NOMO-1 treated with dmso at 0.1 percent for 144 hours (cell line): ENCODE data around the gene PSMD5.
"Not testable (repeated sequence)": the region's sequence is repeated elsewhere in the genome, so short reads cannot be mapped to it uniquely, and the experiment has no call there.

Source experiments
- DNase-seq: peaks from one replicate; lab custom pipeline; 2025; ENCODE audit not compliant: unreplicated experiment; lab: John Stamatoyannopoulos, UW

The PSMD5 gene

GRCh38 chr9:120807607-120808379 is 34.9 kb downstream of the PSMD5 start:
- no peak for DNase-seq

DNA sequence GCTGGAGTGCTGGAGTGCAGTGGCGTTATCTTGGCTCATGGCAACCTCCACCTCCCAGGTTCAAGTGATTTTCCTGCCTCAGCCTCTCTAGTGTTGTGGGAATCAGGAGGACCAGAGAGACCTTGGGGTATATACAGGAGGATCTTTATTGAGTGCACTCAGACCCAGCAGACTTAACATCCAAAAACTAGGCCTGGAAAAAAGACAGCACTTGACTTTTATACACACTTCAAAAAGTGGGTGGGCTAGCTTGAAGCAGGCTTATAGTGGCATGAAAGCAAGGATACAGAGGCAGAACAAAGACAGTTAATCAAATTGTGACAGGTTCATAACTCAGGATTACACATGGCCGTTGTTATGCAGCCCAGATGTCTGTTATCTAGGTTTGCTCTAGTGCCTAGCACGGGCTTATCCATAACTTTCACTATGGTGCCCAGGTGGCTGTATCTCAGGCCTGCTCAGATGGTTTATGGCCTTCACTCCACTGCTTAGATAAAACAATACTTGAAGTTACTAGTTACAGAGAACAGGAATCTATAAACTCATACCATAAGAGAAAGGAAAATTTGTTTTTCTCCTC is 37.8 kb downstream of the PSMD5 start:
- not testable (repeated sequence) for DNase-seq

GRCh38 chr9:120801441-120801840 is 41.3 kb downstream of the PSMD5 start:
- DNase-seq, result no peak

DNA sequence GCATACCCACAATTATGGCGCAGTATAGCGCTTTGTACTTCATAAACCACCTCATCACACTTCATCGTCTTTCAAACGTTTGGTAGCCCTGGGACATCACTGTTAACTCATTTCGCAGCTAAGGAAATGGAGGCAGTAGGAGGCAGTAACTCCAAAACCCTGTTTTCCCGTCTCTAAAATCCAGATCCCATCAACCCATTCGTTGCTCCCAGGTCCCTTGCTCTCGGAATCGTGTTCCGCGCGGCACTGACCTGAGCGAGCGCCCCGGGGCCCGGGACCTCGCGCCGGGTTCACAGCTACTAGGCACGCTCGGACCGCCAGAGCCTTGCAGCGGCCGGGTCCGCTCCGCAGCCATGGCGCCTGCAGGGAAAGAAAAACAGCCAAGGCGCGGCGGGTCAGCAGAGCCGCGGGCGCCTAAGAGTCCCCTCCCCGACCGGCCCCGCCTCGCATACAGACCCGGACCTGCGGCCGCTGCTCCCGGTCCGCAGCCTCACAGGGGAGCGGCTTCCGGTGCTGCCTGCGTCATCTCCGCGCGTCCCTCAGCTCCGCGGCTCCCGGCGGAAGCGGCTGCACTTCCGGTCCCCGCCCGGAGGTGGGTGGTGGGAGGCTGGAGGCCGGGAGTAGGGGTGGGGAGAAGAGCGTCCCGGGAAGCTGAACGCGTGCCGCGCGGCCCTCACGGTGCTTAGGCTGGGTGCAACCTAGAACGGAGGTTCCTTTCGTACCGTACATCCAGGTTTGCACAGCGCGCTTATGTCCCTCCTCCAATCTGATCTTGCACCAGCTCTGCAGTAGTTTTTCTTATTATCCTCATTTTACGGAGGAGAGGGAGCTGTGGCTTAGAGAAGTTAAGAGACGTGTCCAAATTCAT is 49.6 kb downstream of the PSMD5 start, which contains the start of gene FBXW2:
FBXW2 (minus strand) TSS at position 519 of the 868 bp plus-strand sequence. CDS start 5,158 bp downstream, outside the sequence.
- DNase-seq, result peak; percentile 63

- DNase-seq, result no peak
Measured at GRCh38 chr9:120791161-120791560, 51.6 kb downstream of the PSMD5 start.

DNA sequence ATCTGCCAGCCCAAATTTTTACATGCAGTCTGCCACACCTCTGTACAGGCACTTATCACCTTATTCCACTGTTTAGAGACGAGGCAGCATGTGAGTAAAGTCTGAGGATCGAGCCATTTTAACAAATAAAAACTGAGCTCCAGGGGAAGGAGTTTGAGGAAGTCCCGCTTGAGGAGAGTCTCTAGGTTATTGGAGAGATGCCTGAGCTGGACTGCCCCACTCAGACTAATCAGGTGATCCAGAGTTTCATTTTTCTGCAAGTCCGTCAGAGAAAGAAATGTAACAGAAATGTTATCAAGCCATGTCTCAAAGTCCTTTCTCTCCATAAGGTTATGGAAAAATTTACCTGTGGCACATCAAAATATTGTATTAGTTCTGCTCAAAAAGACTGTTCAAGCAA is 54.8 kb downstream of the PSMD5 start:
- no peak for DNase-seq

DNA sequence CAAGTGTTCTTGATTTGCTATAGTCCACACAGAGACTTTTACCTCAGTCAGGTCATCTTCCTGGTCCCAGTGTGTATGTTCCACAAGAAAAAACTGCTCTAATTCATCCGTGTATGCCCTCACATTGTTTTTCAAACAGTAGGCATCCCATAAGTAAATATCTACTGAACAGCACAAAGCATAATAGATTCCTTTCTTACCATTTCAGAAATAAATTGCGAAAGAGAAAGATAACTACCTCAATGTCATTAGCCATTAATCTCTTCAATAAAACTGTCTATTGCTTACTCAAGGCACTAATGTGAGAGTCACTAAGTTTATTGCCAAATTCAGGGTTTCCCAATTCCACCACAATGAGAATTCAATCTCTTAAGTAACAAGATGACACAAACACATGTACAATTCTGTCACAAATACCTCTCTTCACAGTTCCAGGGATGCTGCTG is 59.1 kb downstream of the PSMD5 start:
- DNase-seq, result peak; percentile 66

- no peak for DNase-seq
Measured at GRCh38 chr9:120781236-120781635, 61.5 kb downstream of the PSMD5 start.

- no peak for DNase-seq
Measured at GRCh38 chr9:120780367-120780766, 62.4 kb downstream of the PSMD5 start.

DNA sequence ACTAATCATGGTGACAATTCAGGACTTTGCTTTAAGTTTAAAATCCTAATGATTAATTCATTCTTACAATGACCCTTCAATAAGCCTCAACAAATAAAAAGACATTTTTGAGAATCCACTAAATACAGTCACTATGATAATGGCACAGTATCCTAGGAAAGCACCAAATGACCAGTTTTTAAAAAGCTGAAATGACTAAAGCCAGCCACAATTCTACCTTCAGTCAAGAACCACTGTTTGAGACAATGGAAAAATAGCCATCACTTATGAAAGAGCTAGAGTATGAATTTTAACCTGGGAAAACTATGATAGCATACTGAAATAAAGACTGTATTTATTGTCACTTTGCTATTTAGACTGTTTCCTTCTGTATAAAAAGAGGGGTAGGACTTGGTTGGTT is 63.5 kb downstream of the PSMD5 start:
- no peak for DNase-seq

GRCh38 chr9:120778758-120779157 is 64.0 kb downstream of the PSMD5 start:
- no peak for DNase-seq

DNA sequence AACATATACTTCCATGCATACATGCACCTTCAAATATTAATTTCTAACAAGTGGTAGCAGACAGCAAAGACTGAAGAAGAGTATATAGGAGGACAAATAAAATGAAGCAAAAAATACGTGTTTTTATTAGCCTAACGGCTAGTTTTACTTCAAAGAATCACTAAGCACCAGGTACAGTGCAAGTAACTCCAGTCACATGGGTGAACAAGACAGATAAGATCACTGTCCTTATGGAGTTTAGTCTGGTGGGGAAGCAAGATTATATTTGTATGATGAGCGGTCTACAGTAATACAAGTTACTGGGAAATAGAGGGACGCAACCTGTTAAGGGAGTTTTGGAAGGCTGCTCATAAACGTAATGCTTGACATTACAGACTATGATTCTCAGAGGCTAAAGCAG is 65.5 kb downstream of the PSMD5 start:
- DNase-seq, result no peak

GRCh38 chr9:120776788-120777187 is 65.9 kb downstream of the PSMD5 start:
- DNase-seq, result no peak

- no peak for DNase-seq
Measured at GRCh38 chr9:120775859-120776258, 66.9 kb downstream of the PSMD5 start.

DNA sequence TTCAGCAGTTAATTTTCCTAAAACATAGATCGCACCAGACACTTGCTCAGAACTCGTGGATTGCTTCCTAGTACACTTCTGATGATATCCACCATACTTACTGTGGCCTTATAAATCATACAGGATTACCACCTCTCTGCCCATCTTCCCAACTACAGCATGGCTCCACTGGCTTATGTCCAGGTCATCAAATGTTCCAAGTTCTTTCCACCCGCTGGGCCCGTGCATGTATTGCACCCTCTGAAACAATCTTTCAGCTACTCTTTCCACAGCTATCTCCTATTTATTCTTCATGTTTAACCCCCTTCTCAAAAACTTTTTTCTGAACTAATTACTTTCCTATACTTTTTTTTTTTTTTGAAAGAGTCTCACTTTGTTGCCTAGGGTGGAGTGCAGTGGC is 68.0 kb downstream of the PSMD5 start:
- DNase-seq, result no peak

DNA sequence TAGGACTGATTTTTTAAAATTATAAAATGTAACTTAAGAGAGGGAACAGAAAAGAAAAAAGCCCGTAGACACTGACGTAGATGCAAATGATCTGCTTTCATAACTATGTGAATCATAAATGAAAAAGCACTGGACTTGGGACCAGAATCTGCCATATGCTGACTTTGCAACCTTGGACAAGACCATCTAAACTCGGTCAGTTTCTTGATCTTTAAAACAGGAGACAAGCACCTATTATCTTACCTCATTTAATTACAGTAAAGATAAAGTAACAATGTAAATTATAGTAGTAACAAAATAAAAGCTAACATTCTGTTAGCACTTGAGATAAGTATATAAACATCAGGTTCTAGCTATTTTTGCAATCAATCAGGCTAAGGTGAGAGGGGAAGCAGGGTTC is 69.5 kb downstream of the PSMD5 start:
- DNase-seq, result no peak

GRCh38 chr9:120770931-120771330 is 71.8 kb downstream of the PSMD5 start:
- DNase-seq, result no peak

DNA sequence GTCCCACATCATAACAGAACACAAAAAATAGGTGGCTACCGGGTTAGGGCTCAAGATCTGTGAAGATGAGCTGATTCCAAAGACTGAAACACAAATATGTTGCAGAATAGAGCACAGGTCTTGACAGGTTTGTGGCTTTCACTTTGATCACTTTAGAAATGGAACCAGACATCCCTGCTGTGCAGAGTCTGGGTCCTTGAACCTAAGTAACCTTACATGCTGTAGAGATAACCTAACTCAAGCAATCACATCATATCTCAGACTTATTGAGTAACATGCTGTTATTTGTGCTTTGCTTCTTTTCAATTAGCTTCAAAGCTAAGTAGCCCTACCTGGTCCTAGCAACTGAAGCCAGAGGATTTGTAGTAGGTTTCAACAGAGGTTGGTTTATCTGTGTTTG is 73.8 kb downstream of the PSMD5 start:
- DNase-seq, result no peak

DNA sequence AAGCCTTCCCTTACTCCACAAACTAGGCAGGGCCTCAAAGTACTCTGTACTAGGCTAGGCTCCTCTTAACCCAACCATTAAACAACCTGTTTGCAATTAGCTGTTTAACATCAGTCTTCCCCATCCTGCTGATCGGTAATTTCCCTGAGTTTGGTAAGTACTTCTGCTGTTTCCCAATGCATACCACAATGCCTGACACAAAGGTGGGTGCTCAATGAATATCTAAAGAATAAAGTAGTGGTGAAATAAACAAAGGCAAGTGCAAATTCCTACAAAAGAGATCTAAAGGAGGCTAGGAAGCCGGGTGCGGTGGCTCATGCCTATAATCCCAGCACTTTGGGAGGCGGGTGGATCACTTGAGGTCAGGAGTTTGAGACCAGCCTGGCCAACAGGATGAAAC is 74.5 kb downstream of the PSMD5 start:
- DNase-seq, result no peak

- DNase-seq, result no peak
Measured at GRCh38 chr9:120767451-120767850, 75.3 kb downstream of the PSMD5 start.
